Cerebellar cortex (tissue), 1 donor: ENCODE measurements around the gene SUMF1.

ENCODE experiments used
- DNase-seq: peaks from one replicate; pipeline ENCODE4 v3.0.0-alpha.2; 2015; ENCODE audit warnings: low spot score

Gene SUMF1

GRCh38 chr3:4416427-4416945, 50.6 kb downstream of the SUMF1 start:
- no peak for DNase-seq

GRCh38 chr3:4413467-4413866, 53.6 kb downstream of the SUMF1 start:
- no peak for DNase-seq

GRCh38 chr3:4411833-4412232, 55.2 kb downstream of the SUMF1 start:
- DNase-seq, result no peak

- DNase-seq, result no peak
Observed at GRCh38 chr3:4411236-4411635, 55.8 kb downstream of the SUMF1 start.

DNA sequence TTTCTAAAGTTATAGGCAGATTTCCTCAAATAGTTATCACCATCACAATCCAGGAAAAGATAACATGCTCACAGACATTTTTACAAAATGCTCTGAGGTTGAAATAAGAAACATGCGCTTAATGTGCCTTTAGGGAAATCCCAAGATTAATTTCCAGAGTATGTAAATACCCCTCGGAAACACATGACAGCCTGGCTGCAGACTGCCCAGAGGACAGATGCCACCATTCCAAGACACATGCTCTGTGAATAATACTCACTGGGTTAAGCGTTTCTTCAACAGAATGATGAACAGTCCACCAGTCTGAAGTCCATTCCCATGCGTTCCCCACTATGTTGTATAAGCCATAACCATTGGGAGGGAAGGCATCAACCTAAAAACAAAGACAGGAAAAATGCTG, 56.5 kb downstream of the SUMF1 start:
- no peak for DNase-seq

DNA sequence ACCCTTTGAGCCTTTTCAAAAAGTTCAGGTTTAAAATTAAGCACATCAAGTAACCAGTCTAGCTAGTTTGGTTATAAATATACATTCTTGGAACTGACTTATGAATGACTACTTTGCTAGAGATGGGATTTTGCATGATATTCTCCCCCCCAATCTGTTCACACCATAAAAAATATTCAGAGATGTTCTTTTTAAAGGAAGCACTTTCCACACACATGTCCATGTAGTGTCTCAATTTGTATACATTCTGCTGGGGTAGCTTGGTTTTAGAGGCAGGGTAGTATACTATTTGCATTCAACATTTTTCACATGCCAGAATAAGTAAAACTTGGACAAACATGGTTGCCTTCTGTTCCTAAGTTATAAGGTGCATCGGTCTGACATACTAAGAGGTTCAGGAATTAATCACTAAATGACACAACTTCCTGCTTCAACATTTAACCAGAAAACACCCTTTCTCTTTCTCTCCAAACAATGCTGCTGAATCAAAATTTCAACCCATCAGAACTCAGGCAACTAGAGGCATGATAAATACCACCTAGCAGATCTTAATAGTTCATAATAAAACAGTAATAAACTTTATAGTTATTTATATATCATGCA, 57.0 kb downstream of the SUMF1 start:
- no peak for DNase-seq

- DNase-seq, result peak; percentile 63
Observed at GRCh38 chr3:4409415-4409814, 57.7 kb downstream of the SUMF1 start.

DNA sequence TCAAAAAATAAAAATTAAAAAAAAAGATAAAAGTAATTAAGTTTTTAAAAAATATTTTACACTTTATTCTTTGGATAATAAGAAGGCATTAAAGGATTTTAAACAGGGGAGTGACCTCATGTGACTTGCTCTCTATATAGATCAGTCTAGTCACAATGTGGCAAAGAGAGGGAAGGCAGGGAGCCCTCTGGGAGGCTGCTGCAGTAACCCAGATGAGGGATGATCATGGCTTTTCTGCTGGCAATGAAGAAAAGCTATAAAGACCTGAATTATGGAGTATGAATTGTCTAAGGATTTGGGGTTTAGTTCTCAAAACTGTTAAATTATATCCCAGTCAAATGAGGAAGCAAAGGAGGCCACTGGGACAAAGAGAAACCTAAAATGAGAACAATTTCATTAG, 58.1 kb downstream of the SUMF1 start:
- no peak for DNase-seq

GRCh38 chr3:4407941-4408340, 59.1 kb downstream of the SUMF1 start:
- no peak for DNase-seq

DNA sequence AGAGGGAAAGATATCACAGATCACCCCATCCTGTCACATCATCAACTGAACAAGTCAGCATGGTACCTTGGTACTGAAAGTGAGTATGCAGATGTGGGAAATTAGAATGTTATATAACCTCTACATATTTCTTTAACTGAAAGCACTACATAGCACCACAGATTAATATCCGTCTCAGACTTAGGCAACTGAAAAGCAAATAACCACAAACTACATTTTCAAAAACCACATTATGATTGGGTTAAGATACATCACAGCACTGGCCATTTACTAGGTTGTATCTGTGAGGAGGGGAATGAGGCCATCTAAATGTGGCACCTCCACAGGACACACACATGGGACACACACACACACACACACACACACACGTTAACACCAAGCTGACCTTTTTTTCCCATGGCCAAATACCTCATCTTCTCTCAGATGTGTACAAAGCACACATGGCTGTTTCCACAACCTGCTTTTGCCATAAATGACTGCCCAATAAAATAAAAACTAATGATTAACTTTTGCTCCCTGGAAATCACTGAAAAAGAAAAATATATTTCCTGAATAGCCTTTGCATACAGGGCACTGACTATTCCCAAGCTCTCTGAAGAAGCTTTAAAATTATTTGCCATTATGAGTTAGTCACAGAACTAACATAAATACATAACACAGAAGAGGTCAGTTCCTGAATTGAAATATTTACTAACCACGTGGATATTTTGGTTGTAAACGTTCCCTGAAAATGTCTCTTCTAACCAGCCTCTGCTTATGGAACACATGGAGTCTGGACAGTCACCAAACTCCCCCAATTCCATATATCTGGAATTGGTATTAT, 60.1 kb downstream of the SUMF1 start:
- no peak for DNase-seq

GRCh38 chr3:4404881-4405280, 62.2 kb downstream of the SUMF1 start:
- DNase-seq, result no peak

DNA sequence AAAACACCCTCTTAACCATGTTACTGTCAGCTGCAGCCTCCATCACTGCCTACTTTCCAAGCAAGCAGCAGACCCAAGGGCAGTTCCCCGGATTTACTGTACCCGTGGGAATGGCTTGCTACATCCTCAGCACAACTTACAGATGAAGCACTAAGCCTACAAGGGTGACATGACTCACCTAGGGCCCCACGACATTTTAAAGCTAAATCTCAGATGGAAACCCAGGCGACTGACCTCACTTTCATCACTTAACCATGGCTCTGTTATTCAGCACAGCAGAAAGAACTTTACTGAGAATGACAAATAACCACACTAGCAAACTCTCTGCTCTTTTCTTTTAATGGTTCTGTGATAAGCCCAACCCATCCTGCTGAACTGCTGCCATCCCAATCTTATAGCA, 65.6 kb downstream of the SUMF1 start:
- no peak for DNase-seq

DNA sequence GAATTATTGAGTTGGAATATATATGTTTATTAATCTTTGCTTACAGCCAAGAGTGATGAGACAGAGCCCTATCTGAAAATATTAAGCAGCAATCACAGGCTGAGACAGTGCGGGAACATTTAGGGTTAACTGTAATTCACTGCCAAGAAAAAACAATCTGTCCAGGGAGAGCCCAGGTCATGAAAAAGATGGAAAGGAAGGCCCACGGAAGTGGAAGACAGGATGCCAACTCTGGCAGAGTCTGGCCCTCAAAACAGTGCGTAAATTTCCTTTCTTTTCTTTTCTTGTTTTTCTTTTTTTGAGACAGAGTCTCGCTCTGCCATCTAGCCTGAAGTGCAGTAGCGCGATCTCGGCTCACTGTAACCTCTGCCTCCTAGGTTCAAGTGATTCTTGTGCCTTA, 67.6 kb downstream of the SUMF1 start:
- DNase-seq, result no peak

DNA sequence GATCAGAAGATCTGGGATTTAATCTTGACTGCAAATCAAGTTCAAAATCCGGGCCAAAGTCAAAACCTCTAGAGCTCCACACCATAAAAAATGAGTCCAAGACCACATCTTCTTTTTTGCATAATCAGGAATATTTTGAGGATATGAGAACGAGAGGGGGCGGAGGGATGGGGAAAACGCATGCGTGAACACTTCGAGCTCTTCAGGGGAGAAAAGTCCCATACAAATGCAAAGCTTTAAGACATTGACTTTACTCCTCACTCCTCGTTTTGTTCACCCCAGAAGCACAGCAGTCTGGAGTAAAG, 68.2 kb downstream of the SUMF1 start:
- no peak for DNase-seq

DNA sequence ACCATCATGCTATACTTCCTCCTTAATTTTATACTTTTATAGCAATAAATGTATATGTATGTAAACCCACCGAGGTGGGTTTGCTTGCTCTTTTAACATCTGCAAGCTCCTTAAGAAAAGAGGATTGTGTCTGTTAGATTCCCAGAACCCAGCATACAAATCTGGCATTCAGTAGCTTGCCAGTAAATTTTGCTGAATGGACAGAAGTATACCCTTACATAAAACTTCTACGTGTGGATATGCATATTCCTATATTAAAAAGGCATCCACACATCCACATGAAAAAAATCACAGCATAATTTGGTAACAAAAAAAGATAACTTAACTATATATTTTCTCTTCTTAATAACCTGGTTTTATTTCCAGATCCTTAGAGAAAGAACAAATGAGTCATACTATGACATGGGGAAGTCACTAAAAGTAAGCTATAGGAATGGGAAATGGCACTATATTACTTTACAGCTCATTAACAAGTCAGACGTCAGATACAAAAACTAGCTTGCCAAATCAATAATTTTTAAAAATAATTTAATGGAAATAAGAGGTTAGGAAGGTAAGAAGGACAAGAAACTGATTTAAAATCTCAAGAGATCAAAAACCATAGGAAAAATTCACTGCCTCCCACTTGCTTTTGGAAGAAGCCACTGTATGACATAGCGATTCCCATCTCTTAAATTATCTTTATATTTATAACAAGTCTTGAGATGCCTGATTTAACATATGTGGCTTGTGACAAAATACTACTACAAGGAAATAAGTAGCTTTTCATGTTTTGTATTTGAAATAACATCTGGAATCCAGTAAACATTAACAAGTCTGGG, 68.7 kb downstream of the SUMF1 start:
- no peak for DNase-seq

- DNase-seq, result no peak
Observed at GRCh38 chr3:4397466-4397865, 69.6 kb downstream of the SUMF1 start.

GRCh38 chr3:4396542-4396941, 70.5 kb downstream of the SUMF1 start:
- no peak for DNase-seq

- no peak for DNase-seq
Observed at GRCh38 chr3:4396006-4396405, 71.1 kb downstream of the SUMF1 start.

- DNase-seq, result no peak
Observed at GRCh38 chr3:4395448-4395847, 71.6 kb downstream of the SUMF1 start.

- no peak for DNase-seq
Observed at GRCh38 chr3:4394567-4394966, 72.5 kb downstream of the SUMF1 start.

GRCh38 chr3:4394048-4394447, 73.0 kb downstream of the SUMF1 start:
- DNase-seq, result no peak

DNA sequence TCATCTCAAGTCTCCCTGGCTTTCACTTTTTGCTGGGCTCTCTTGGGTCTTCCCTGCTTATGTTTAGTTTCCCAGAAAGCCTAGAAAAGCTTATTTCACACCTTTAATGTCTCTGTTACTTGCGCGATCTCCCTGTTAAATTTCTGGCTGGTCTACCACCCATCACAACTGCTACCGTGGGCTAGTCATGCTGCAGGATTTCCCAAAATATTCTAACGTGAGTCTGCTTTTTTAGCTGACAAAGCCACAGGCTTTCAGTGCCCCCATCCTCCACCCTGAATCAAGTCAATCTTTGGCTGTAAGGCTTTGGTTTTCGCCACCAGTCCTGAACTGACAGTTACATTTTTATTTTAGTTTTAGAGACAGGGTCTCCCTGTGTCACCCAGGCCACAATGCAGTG, 74.1 kb downstream of the SUMF1 start:
- DNase-seq, result no peak
